Adipocyte (in vitro differentiated cells): ENCODE results near the gene CD86.

Source experiments
- DNase-seq: peaks from one replicate; pipeline ENCODE4 v3.0.0-alpha.2; 2015; ENCODE audit warnings: low read depth
- H3K27me3 ChIP-seq: replicated peaks from 2 replicates; pipeline ENCODE4 v1.7.0; 2013; ENCODE audit warnings: mild to moderate bottlenecking, low read length, moderate library complexity; ENCODE audit not compliant: control insufficient read depth, insufficient read depth
- H3K36me3 ChIP-seq: 2 replicates; pipeline ENCODE4 v1.7.0; 2013; ENCODE audit warnings: low read length, mild to moderate bottlenecking, moderate library complexity; ENCODE audit not compliant: control insufficient read depth, insufficient read depth, severe bottlenecking
- H3K4me1 ChIP-seq: 2 replicates; pipeline ENCODE4 v1.7.0; 2013; ENCODE audit warnings: mild to moderate bottlenecking, low read length, moderate library complexity; ENCODE audit not compliant: control insufficient read depth, insufficient read depth
- H3K4me3 ChIP-seq: 2 replicates; pipeline ENCODE4 v1.7.0; 2013; ENCODE audit warnings: mild to moderate bottlenecking, low read length, moderate library complexity
- H3K9ac ChIP-seq: 2 replicates; pipeline ENCODE4 v1.7.0; 2013; ENCODE audit warnings: mild to moderate bottlenecking, low read length, moderate library complexity
- H3K9me3 ChIP-seq: 2 replicates; pipeline ENCODE4 v1.7.0; 2013; ENCODE audit warnings: mild to moderate bottlenecking, low read length, moderate library complexity; ENCODE audit not compliant: control insufficient read depth

The CD86 gene

DNA sequence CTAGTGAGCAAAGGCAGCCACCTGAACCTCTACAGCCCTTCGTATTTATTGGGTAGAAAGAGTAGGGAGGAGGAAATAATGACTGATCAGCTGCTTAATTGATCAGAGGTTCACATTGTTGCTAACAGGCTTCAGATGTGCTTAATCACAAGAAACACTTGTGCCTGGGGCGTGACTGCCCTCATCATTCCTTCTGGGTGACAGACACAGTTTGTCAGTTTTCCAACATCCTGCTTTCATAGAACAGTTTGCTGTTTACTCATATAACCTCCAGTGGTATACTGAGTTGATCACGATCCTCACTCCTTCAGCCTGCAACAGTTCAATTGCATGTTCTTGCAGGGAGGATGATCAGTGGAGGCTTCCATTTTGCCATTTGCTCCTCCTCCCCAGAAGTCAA is 114.7 kb downstream of the CD86 start:
- H3K27me3 ChIP-seq: no peaks in the 10 kb centered on the region
- no peak overlapping the region for H3K9ac ChIP-seq
- peaks cover 15% of the 10 kb centered on the region for H3K9me3 ChIP-seq
- H3K36me3 ChIP-seq: no peaks in the 10 kb centered on the region
- DNase-seq: no peak
- no peak overlapping the region for H3K4me3 ChIP-seq
- no peaks in the 10 kb centered on the region for H3K4me1 ChIP-seq
